ENCODE data around the gene SAE1. TPM values are rescaled to one million over a fixed set of nuclear protein-coding genes. Genes with fewer than 3 reads are reported as not detected.
A peak's percentile ranks its signal among the peaks of the same experiment; 100 is the strongest.

Gene SAE1
- total and polyA plus RNA-seq, 2 experiments from 2014 or later: 115 to 236 TPM

- TF ChIP-seq, protein P1, sequence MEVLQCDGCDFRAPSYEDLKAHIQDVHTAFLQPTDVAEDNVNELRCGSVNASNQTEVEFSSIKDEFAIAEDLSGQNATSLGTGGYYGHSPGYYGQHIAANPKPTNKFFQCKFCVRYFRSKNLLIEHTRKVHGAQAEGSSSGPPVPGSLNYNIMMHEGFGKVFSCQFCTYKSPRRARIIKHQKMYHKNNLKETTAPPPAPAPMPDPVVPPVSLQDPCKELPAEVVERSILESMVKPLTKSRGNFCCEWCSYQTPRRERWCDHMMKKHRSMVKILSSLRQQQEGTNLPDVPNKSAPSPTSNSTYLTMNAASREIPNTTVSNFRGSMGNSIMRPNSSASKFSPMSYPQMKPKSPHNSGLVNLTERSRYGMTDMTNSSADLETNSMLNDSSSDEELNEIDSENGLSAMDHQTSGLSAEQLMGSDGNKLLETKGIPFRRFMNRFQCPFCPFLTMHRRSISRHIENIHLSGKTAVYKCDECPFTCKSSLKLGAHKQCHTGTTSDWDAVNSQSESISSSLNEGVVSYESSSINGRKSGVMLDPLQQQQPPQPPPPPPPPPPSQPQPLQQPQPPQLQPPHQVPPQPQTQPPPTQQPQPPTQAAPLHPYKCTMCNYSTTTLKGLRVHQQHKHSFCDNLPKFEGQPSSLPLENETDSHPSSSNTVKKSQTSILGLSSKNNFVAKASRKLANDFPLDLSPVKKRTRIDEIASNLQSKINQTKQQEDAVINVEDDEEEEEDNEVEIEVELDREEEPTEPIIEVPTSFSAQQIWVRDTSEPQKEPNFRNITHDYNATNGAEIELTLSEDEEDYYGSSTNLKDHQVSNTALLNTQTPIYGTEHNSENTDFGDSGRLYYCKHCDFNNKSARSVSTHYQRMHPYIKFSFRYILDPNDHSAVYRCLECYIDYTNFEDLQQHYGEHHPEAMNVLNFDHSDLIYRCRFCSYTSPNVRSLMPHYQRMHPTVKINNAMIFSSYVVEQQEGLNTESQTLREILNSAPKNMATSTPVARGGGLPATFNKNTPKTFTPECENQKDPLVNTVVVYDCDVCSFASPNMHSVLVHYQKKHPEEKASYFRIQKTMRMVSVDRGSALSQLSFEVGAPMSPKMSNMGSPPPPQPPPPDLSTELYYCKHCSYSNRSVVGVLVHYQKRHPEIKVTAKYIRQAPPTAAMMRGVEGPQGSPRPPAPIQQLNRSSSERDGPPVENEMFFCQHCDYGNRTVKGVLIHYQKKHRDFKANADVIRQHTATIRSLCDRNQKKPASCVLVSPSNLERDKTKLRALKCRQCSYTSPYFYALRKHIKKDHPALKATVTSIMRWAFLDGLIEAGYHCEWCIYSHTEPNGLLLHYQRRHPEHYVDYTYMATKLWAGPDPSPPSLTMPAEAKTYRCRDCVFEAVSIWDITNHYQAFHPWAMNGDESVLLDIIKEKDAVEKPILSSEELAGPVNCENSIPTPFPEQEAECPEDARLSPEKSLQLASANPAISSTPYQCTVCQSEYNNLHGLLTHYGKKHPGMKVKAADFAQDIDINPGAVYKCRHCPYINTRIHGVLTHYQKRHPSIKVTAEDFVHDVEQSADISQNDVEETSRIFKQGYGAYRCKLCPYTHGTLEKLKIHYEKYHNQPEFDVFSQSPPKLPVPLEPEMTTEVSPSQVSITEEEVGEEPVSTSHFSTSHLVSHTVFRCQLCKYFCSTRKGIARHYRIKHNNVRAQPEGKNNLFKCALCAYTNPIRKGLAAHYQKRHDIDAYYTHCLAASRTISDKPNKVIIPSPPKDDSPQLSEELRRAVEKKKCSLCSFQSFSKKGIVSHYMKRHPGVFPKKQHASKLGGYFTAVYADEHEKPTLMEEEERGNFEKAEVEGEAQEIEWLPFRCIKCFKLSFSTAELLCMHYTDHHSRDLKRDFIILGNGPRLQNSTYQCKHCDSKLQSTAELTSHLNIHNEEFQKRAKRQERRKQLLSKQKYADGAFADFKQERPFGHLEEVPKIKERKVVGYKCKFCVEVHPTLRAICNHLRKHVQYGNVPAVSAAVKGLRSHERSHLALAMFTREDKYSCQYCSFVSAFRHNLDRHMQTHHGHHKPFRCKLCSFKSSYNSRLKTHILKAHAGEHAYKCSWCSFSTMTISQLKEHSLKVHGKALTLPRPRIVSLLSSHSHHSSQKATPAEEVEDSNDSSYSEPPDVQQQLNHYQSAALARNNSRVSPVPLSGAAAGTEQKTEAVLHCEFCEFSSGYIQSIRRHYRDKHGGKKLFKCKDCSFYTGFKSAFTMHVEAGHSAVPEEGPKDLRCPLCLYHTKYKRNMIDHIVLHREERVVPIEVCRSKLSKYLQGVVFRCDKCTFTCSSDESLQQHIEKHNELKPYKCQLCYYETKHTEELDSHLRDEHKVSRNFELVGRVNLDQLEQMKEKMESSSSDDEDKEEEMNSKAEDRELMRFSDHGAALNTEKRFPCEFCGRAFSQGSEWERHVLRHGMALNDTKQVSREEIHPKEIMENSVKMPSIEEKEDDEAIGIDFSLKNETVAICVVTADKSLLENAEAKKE (CRISPR knock-in tag; IDR thresholded peaks at IDR 0.05): no peak
- TF ChIP-seq EZH2 (IDR thresholded peaks at IDR 0.05; ENCODE audit: low read depth, unreplicated experiment): no peak
Measured at GRCh38 chr19:47105874-47106273, 24.8 kb upstream of the SAE1 start (continued).

- DNase-seq (ENCODE audit: low spot score): no peak
- no peak overlapping the region for H3K4me2 ChIP-seq
- Mint-ChIP-seq H3K4me1 (peaks cover 47% of the 10 kb centered on the region), H3K4me3 (no peak overlapping the region; the same call in 2 of the 3 replicates), H3K9me3 (no peaks in the 10 kb centered on the region; the same call in 2 of the 3 replicates), H3K36me3 (ENCODE audit: low read depth) (peaks cover 62% of the 10 kb centered on the region), H3K27ac (peak overlapping the region; percentile 7; the same call in 1 of the 2 replicates), H3K27me3 (ENCODE audit: insufficient read depth, low read depth, poor library complexity) (peaks cover 16% of the 10 kb centered on the region)
- peaks cover 34% of the 10 kb centered on the region for H3K4me1 ChIP-seq (ENCODE audit: insufficient read depth)
- no peaks in the 10 kb centered on the region for H3K27me3 ChIP-seq (ENCODE audit: insufficient read depth)
- no peak overlapping the region for H3K4me3 ChIP-seq
- no peaks in the 10 kb centered on the region; the same call in 1 of the 2 replicates for H4K20me1 ChIP-seq (replicated peaks; ENCODE audit: insufficient read depth)
- TF ChIP-seq ZNF114 (CRISPR knock-in tag; IDR thresholded peaks at IDR 0.05) (no peak), ETS1 (IDR thresholded peaks at IDR 0.05) (no peak)
- TF ChIP-seq, protein P1 (CRISPR knock-in tag; IDR thresholded peaks at IDR 0.05): no peak
- peak overlapping the region; percentile 45; the same call in 1 of the 2 replicates for H3K27ac ChIP-seq (ENCODE audit: low read depth)
- H3K79me2 ChIP-seq (replicated peaks; ENCODE audit: insufficient read depth): peaks cover 88% of the 10 kb centered on the region
- no peaks in the 10 kb centered on the region for H3K36me3 ChIP-seq (ENCODE audit: insufficient read depth)
- ATAC-seq: no peak
- H3K9me2 ChIP-seq (ENCODE audit: insufficient read depth): no peaks in the 10 kb centered on the region
- H3F3A ChIP-seq (replicated peaks; ENCODE audit: low read depth): peaks cover 16% of the 10 kb centered on the region; the same call in 1 of the 2 replicates
- H2AFZ ChIP-seq: no peak overlapping the region
Measured at GRCh38 chr19:47106821-47107201, 23.8 kb upstream of the SAE1 start.

Measured in GM23338 (cell line).